NOMO-1 treated with dmso at 0.1 percent for 144 hours (cell line): ENCODE data around the gene KCNQ2.

Experiments used
- DNase-seq: peaks from one replicate; lab custom pipeline; 2025; ENCODE audit not compliant: unreplicated experiment; lab: John Stamatoyannopoulos, UW

KCNQ2 gene

GRCh38 chr20:63501818-63502670 lies 29.6 kb upstream of the KCNQ2 start:
- no peak for DNase-seq

GRCh38 chr20:63500902-63501817 lies 28.7 kb upstream of the KCNQ2 start:
- no peak for DNase-seq

GRCh38 chr20:63500151-63500901 lies 27.9 kb upstream of the KCNQ2 start:
- no peak for DNase-seq

- DNase-seq = no peak
These were observed 27.0 kb upstream of the KCNQ2 start for GRCh38 chr20:63499338-63499969.

GRCh38 chr20:63498960-63499337 lies 26.5 kb upstream of the KCNQ2 start, which contains the start of gene EEF1A2:
EEF1A2 (minus strand) TSS chr20:63499083; CDS start chr20:63497763, 1,320 bp downstream.
- DNase-seq = no peak

GRCh38 chr20:63497946-63498935 lies 25.8 kb upstream of the KCNQ2 start:
- no peak for DNase-seq

GRCh38 chr20:63497138-63497945 lies 24.9 kb upstream of the KCNQ2 start:
- DNase-seq = no peak

- DNase-seq = no peak
These were observed 24.2 kb upstream of the KCNQ2 start for GRCh38 chr20:63496596-63497120.

- DNase-seq = no peak
These were observed 23.5 kb upstream of the KCNQ2 start for GRCh38 chr20:63495741-63496595.

GRCh38 chr20:63495167-63495720 lies 22.8 kb upstream of the KCNQ2 start:
- no peak for DNase-seq

GRCh38 chr20:63494420-63495166 lies 22.1 kb upstream of the KCNQ2 start:
- DNase-seq = no peak

- no peak for DNase-seq
These were observed 21.6 kb upstream of the KCNQ2 start for GRCh38 chr20:63494084-63494419.

- DNase-seq = no peak
These were observed 21.1 kb upstream of the KCNQ2 start for GRCh38 chr20:63493563-63494020.

GRCh38 chr20:63492982-63493381 lies 20.5 kb upstream of the KCNQ2 start:
- DNase-seq = no peak

GRCh38 chr20:63492518-63492917 lies 20.1 kb upstream of the KCNQ2 start:
- no peak for DNase-seq

- DNase-seq = no peak
These were observed 19.3 kb upstream of the KCNQ2 start for GRCh38 chr20:63491635-63492230.
